Astrocyte (in vitro differentiated cells and primary cell): ENCODE measurements around the gene BMP7.
"Not testable (repeated sequence)": the region's sequence is repeated elsewhere in the genome, so short reads cannot be mapped to it uniquely, and the experiment has no call there.

Source experiments
- CTCF ChIP-seq: IDR thresholded peaks from 2 replicates; pipeline ENCODE4 v1.5.1; 2011; ENCODE audit warnings: low read depth, mild to moderate bottlenecking, inconsistent platforms, low read length, moderate library complexity; ENCODE audit not compliant: insufficient read depth
- EZH2 ChIP-seq: IDR thresholded peaks from 2 replicates; pipeline ENCODE4 v1.6.1; 2012; ENCODE audit warnings: mild to moderate bottlenecking, low read length, inconsistent platforms; ENCODE audit not compliant: insufficient read depth

GRCh38 chr20:57264908-57265335 is 1.5 kb downstream of the BMP7 start:
- TF ChIP-seq EZH2, CTCF: not testable (repeated sequence)
